Measurements from ENCODE around the gene EVA1C.
"Not testable (repeated sequence)": the region's sequence is repeated elsewhere in the genome, so short reads cannot be mapped to it uniquely, and the experiment has no call there.

The EVA1C gene

DNA sequence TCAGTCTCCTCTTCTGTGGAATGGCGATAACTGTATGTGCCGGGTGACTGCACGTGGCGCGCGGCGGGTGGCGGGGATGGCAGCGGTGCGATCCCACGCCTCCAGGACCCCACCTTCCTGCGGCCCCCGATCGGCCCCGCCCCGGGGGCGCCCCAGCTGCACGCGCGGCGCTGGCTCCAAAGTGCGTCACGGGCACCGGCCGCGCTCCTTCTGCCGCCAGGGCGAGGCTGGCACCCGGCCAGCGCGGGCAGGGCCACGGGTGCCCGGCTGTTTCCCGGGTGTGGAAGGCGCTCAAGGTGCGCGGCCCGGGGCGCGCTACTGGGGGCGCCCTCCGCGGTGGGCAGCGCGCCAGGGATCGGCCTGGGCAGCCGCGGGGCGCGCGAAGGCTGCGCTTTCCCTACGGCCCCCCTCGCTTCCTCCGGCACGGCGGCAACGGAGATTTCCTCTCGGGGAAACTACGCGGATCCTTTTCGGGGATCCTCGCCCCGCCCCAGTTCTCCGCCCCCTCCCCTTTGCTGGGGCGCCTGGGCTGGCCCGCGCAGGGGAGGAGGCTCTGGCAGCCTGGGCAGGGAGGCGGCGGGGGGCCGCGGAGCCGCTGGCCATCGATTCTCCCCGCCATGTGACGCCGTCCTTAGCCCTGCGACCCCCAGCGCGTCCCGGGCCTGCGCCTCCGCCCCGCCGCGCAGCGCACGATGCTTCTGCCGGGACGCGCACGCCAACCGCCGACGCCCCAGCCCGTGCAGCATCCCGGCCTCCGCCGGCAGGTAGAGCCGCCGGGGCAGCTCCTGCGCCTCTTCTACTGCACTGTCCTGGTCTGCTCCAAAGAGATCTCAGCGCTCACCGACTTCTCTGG lies at the start of gene EVA1C:
EVA1C (plus strand) TSS at position 545 of the 853 bp plus-strand sequence; CDS start at position 693, 148 bp downstream.
- DNase-seq = no peak

DNA sequence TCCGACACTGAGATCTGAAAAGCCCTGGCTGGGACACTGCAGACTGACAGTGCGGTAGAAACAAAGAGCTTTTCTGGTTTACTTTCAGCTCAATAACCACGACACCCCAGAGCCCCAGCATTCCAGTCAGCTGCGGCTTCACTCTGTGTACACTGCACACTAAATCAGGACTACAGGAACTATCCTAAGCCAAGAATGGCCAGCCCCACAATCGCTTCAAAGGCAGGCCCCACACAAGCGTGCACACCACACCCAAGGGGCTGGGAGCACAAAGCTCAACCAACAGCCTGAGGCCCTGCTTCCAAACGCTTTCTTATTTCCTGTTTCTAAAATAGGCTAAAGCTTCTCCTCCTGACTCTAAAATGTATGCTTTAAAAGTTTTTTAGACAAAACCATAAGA lies 48.1 kb upstream of the EVA1C start:
- DNase-seq = no peak

- no peak for DNase-seq
Observed at GRCh38 chr21:32364796-32365195, 47.7 kb upstream of the EVA1C start.

DNA sequence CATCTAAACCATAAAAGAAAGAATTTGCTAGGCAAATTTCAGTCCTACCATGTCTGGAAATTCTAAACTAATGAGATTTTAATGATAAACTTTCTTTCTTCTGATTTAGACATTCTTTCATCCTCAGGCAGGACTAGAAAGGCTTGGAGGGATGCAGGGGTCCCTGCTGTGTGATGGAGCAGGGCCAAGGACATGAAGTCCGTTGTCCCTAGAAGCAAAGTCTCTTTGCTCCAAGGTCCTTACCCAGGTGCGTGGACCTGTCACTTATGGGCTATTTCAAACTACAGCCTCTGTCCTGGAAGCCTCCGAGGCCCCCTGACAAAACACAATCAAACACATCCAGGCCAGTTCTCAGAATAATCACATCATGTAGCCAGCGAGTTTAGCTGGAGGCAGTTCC lies 46.3 kb upstream of the EVA1C start:
- DNase-seq = no peak

- DNase-seq = no peak
Observed at GRCh38 chr21:32367158-32367557, 45.3 kb upstream of the EVA1C start.

GRCh38 chr21:32368386-32368785 lies 44.1 kb upstream of the EVA1C start:
- no peak for DNase-seq

GRCh38 chr21:32368961-32369360 lies 43.5 kb upstream of the EVA1C start:
- DNase-seq = not testable (repeated sequence)

DNA sequence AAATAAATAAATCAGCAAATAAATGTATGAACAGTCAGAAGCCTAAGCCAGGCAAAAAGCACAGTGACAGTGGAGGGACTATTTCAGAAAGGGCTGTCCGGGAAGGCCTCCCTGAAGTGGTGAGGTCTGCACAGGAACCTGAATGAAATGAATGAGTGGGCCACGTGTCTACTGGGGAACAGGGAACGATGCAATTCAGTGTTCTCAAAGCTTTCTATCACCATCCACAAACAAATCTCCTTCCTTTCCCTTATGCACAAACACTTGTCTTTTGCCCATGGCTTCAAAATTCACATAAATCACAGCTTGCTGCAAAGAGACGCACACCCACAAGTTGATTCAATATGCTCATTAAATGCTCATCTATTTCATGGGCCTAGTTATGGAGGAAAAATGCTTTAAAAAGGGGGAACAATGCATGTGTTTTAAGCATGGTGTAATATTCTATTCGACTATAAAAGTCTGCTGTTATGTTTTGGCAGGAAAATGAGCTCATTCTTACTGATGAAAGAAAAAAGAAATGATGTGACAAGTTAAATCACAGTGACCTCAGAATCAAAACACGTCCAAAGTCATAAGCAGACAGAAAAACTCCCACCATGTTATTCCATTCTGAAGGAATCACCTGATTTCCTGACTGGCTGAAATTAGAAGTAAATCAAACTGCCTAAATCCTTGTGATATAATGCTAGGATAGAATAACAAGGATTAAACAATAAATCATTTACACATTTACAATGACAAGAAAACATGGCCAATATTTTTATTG lies 41.3 kb upstream of the EVA1C start:
- DNase-seq = no peak

DNA sequence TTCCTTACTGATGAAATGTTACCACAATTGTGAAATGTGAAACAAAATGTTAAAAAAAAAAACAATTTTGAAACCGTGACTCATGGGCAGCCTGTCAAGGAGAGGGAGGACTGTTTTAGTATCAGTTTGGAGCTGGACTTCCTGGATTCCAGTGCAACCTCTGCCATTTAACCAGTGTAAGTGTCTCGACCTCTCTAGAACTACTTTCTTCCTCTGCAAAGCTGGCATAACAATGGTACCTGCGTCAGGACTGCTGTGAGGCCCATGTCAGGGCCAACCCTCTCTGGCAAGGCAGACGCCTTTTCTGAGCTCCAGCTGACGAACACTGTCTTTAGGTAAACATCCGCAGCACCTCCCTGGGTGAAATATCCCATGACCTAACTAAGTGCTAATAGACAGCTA lies 40.6 kb upstream of the EVA1C start:
- peak; percentile 63 for DNase-seq

- DNase-seq = no peak
Observed at GRCh38 chr21:32372755-32373154, 39.8 kb upstream of the EVA1C start.

DNA sequence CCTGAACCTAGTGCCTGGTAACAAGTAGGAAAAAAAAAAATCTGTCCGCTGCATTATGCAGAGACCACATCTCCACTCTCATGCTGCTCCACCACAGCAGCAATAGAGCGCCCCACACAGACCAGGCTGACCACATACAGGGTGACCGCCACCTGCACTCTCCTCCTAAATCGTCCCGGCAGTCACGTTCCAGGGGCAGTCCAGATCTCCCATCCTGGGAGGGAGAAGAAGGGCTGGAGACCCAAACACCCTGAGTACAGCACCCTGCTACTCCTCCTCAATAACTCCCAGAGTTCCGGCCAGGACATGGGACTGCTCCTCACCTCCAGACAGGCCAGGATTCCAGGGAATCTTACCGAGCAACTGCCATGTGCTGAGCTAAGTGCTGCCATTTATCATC lies 35.0 kb upstream of the EVA1C start:
- DNase-seq = no peak

GRCh38 chr21:32377991-32378390 lies 34.5 kb upstream of the EVA1C start:
- DNase-seq = no peak

DNA sequence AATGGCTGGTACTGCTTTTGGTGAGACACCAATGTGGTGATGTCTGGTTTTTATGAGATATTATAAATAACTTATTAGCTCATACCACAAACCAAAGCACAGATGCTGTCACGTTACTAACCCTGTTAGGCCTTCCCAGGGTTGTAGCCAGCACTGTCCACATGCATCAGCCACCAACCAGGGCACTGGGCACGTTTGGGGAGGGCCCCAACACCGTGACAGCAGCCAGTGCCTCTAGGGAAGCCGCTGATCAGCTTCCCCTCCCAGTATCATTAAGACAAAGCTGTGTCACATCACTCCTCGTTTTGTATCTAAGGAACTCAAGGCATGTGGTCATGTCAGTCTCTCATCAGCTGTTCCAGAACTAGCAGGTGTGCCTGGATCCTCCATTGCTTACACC lies 33.5 kb upstream of the EVA1C start:
- DNase-seq = peak; percentile 16

- no peak for DNase-seq
Observed at GRCh38 chr21:32380940-32381339, 31.6 kb upstream of the EVA1C start.

GRCh38 chr21:32381571-32381970 lies 30.9 kb upstream of the EVA1C start:
- no peak for DNase-seq

GRCh38 chr21:32382108-32382644 lies 30.3 kb upstream of the EVA1C start:
- peak; percentile 79 for DNase-seq

GRCh38 chr21:32383812-32384211 lies 28.7 kb upstream of the EVA1C start:
- DNase-seq = no peak

DNA sequence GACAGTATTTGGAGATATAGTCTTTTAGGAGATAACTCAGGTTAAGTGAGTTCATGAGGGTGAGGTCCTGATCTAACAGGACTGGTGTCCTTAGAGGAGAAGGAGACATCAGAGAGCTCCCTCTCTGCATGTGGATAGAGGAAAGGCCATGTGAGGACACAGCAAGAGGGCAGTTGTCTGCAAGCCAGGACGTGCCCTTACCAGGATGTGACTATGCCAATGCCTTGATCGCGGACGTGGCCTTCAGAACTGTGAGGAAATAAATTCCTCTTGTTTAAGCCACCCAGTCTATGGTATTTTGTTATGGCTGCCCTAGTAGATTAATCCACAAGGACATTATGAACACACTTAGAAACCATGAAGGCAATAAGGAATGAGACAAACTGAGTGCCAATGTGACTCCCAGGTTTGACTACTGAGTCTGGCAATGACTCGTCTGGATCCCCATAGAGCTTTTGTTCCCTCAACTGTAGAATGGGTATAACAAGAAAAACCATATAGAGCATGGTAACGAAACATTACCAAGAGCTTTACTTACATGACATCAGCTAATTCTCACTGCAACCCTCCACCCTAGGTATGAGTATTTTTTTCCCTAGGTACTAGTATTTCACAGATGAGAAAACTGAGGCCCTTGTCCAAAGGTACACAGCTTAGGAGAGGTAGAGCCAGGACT lies 26.2 kb upstream of the EVA1C start:
- DNase-seq = no peak

DNA sequence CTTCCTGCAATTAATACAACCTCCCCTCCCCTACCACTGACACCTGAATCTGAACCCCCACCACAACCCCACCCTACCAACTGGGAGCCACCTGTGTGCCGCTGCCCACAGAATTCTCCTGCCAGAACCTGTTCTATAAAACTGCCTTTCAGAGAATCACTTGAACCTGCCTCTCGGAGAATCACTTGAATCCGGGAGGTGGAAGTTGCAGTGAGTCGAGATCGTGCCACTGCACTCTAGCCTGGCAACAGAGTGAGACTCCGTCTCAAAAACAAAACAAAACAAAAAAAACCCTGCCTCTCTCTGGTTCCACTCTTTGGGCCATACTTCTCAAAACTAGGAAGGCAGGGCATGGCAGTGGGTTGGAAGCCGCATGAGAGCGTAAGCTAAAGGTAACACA lies 25.4 kb upstream of the EVA1C start:
- no peak for DNase-seq

- DNase-seq = no peak
Observed at GRCh38 chr21:32388306-32388705, 24.2 kb upstream of the EVA1C start.

GRCh38 chr21:32389337-32390015 lies 23.0 kb upstream of the EVA1C start:
- DNase-seq = peak; percentile 65

GRCh38 chr21:32390537-32391224 lies 21.8 kb upstream of the EVA1C start:
- not testable (repeated sequence) for DNase-seq
